IPS-18c (cell line): Measurements from ENCODE around the gene GAREM1.

Experiments used
- H3K4me3 ChIP-seq: 2 replicates; pipeline ENCODE4 v1.7.0; 2013; ENCODE audit warnings: low read depth, mild to moderate bottlenecking, low read length, moderate library complexity; ENCODE audit not compliant: insufficient read depth
- H3K9me3 ChIP-seq: one replicate; pipeline ENCODE4 v1.6.1; 2013; ENCODE audit warnings: mild to moderate bottlenecking, low read length, moderate library complexity; ENCODE audit not compliant: control insufficient read depth, insufficient read depth

The GAREM1 gene

GRCh38 chr18:32468147-32468845, 2.4 kb downstream of the GAREM1 start:
- Histone ChIP-seq H3K4me3 (no peak overlapping the region), H3K9me3 (no peaks in the 10 kb centered on the region)

- no peaks in the 10 kb centered on the region for H3K9me3 ChIP-seq
These were observed 8.9 kb downstream of the GAREM1 start for GRCh38 chr18:32461709-32462272.

GRCh38 chr18:32460171-32460731, 10.4 kb downstream of the GAREM1 start:
- no peak overlapping the region for H3K4me3 ChIP-seq
- no peaks in the 10 kb centered on the region for H3K9me3 ChIP-seq

More at GRCh38 chr18:32461709-32462272, 8.9 kb downstream of the GAREM1 start:
- no peak overlapping the region for H3K4me3 ChIP-seq

GRCh38 chr18:32459361-32460101, 11.2 kb downstream of the GAREM1 start:
- Histone ChIP-seq H3K9me3 (no peaks in the 10 kb centered on the region), H3K4me3 (no peak overlapping the region)

- Histone ChIP-seq H3K9me3 (no peaks in the 10 kb centered on the region), H3K4me3 (no peak overlapping the region)
These were observed 15.3 kb downstream of the GAREM1 start for GRCh38 chr18:32455361-32455760.

GRCh38 chr18:32454593-32454992, 16.1 kb downstream of the GAREM1 start:
- Histone ChIP-seq H3K9me3 (no peaks in the 10 kb centered on the region), H3K4me3 (no peak overlapping the region)

GRCh38 chr18:32450874-32451273, 19.8 kb downstream of the GAREM1 start:
- H3K4me3 ChIP-seq: no peak overlapping the region

GRCh38 chr18:32450026-32450691, 20.5 kb downstream of the GAREM1 start:
- Histone ChIP-seq H3K4me3 (no peak overlapping the region), H3K9me3 (no peaks in the 10 kb centered on the region)

More at GRCh38 chr18:32450874-32451273, 19.8 kb downstream of the GAREM1 start:
- H3K9me3 ChIP-seq: no peaks in the 10 kb centered on the region

GRCh38 chr18:32446780-32447179, 23.9 kb downstream of the GAREM1 start:
- no peaks in the 10 kb centered on the region for H3K9me3 ChIP-seq
- no peak overlapping the region for H3K4me3 ChIP-seq

GRCh38 chr18:32445846-32446245, 24.8 kb downstream of the GAREM1 start:
- H3K9me3 ChIP-seq: no peaks in the 10 kb centered on the region
- no peak overlapping the region for H3K4me3 ChIP-seq

- Histone ChIP-seq H3K4me3 (no peak overlapping the region), H3K9me3 (no peaks in the 10 kb centered on the region)
These were observed 26.9 kb downstream of the GAREM1 start for GRCh38 chr18:32443706-32444215.

- Histone ChIP-seq H3K9me3 (no peaks in the 10 kb centered on the region), H3K4me3 (no peak overlapping the region)
These were observed 27.5 kb downstream of the GAREM1 start for GRCh38 chr18:32443033-32443705.

- Histone ChIP-seq H3K9me3 (no peaks in the 10 kb centered on the region), H3K4me3 (no peak overlapping the region)
These were observed 28.1 kb downstream of the GAREM1 start for GRCh38 chr18:32442575-32442974.

- Histone ChIP-seq H3K9me3 (no peaks in the 10 kb centered on the region), H3K4me3 (no peak overlapping the region)
These were observed 29.1 kb downstream of the GAREM1 start for GRCh38 chr18:32441533-32441932.

GRCh38 chr18:32440518-32440917, 30.2 kb downstream of the GAREM1 start:
- H3K9me3 ChIP-seq: no peaks in the 10 kb centered on the region
- no peak overlapping the region for H3K4me3 ChIP-seq

GRCh38 chr18:32439802-32440201, 30.9 kb downstream of the GAREM1 start:
- H3K4me3 ChIP-seq: no peak overlapping the region
- H3K9me3 ChIP-seq: no peaks in the 10 kb centered on the region

GRCh38 chr18:32439241-32439640, 31.4 kb downstream of the GAREM1 start:
- Histone ChIP-seq H3K4me3 (no peak overlapping the region), H3K9me3 (no peaks in the 10 kb centered on the region)
